HG03558 (cell line): Measurements from ENCODE around the gene PIK3R1.

Experiments used
- ATAC-seq: cut with Tn5 transposase; IDR thresholded peaks from one replicate; pipeline ENCODE4 v1.9.1; 2021; ENCODE audit warnings: moderate number of reproducible peaks; ENCODE audit not compliant: unreplicated experiment; ENCODE audit errors: extremely low read depth

Gene PIK3R1

GRCh38 chr5:68317646-68318045 is 102.1 kb downstream of the PIK3R1 start:
- ATAC-seq = no peak

GRCh38 chr5:68318955-68319705 is 103.6 kb downstream of the PIK3R1 start:
- ATAC-seq = no peak

GRCh38 chr5:68319706-68320412 is 104.3 kb downstream of the PIK3R1 start:
- no peak for ATAC-seq

GRCh38 chr5:68320413-68320986 is 104.9 kb downstream of the PIK3R1 start:
- ATAC-seq = no peak

GRCh38 chr5:68325065-68325580 is 109.6 kb downstream of the PIK3R1 start:
- ATAC-seq = no peak

- no peak for ATAC-seq
Measured at GRCh38 chr5:68329554-68330255, 114.1 kb downstream of the PIK3R1 start.

- no peak for ATAC-seq
Measured at GRCh38 chr5:68330574-68330973, 115.0 kb downstream of the PIK3R1 start.

- ATAC-seq = no peak
Measured at GRCh38 chr5:68331192-68332079, 115.9 kb downstream of the PIK3R1 start.

- no peak for ATAC-seq
Measured at GRCh38 chr5:68332080-68332451, 116.5 kb downstream of the PIK3R1 start.

- ATAC-seq = no peak
Measured at GRCh38 chr5:68332556-68332955, 117.0 kb downstream of the PIK3R1 start.

- no peak for ATAC-seq
Measured at GRCh38 chr5:68333649-68334552, 118.3 kb downstream of the PIK3R1 start.

GRCh38 chr5:68334553-68334886 is 119.0 kb downstream of the PIK3R1 start:
- no peak for ATAC-seq

- no peak for ATAC-seq
Measured at GRCh38 chr5:68335075-68335474, 119.5 kb downstream of the PIK3R1 start.

- ATAC-seq = no peak
Measured at GRCh38 chr5:68336200-68336599, 120.6 kb downstream of the PIK3R1 start.

GRCh38 chr5:68337235-68337634 is 121.7 kb downstream of the PIK3R1 start:
- ATAC-seq = no peak

GRCh38 chr5:68339921-68340321 is 124.4 kb downstream of the PIK3R1 start:
- no peak for ATAC-seq

GRCh38 chr5:68341006-68341405 is 125.5 kb downstream of the PIK3R1 start:
- ATAC-seq = no peak

GRCh38 chr5:68342693-68343092 is 127.1 kb downstream of the PIK3R1 start:
- no peak for ATAC-seq

GRCh38 chr5:68343421-68343826 is 127.9 kb downstream of the PIK3R1 start:
- no peak for ATAC-seq
